ENCODE data around the gene LRRC74A. TPM values are rescaled to one million over a fixed set of nuclear protein-coding genes. Genes with fewer than 3 reads are reported as not detected.

LRRC74A gene
- total RNA-seq, 1 experiment from 2014 or later, result not detected

- intact Hi-C loops (cut with micrococcal nuclease; ENCODE audit: unreplicated experiment), result no loop called here
These were observed 44.6 kb upstream of the LRRC74A start for GRCh38 chr14:76781648-76782051.

GRCh38 chr14:76782115-76782884 lies 43.9 kb upstream of the LRRC74A start:
- no peaks in the 10 kb centered on the region for H3K4me1 Mint-ChIP-seq (ENCODE audit: low read depth, unreplicated experiment)
- no TSS peak for BruUV-seq (replicated peaks)
- peaks cover 14% of the 10 kb centered on the region for H3K36me3 Mint-ChIP-seq (ENCODE audit: insufficient read depth, unreplicated experiment)
- no peak for DNase-seq
- intact Hi-C loops (cut with micrococcal nuclease; ENCODE audit: unreplicated experiment), result no loop called here
- TF ChIP-seq CTCF (IDR thresholded peaks at IDR 0.05; ENCODE audit: unreplicated experiment), result no peak
- H3K27ac Mint-ChIP-seq (ENCODE audit: unreplicated experiment), result no peak overlapping the region
- no peaks in the 10 kb centered on the region for H3K27me3 Mint-ChIP-seq (ENCODE audit: unreplicated experiment)
- H3K4me3 Mint-ChIP-seq (ENCODE audit: low read depth, unreplicated experiment), result no peak overlapping the region
- CTCF ChIA-PET, result no interaction called here
- H3K9me3 Mint-ChIP-seq (ENCODE audit: low read depth, unreplicated experiment), result no peaks in the 10 kb centered on the region

More at GRCh38 chr14:76781648-76782051, 44.6 kb upstream of the LRRC74A start:
- Mint-ChIP-seq H3K4me3 (ENCODE audit: low read depth, unreplicated experiment) (no peak overlapping the region), H3K36me3 (ENCODE audit: insufficient read depth, unreplicated experiment) (peaks cover 14% of the 10 kb centered on the region), H3K4me1 (ENCODE audit: low read depth, unreplicated experiment) (no peaks in the 10 kb centered on the region), H3K9me3 (ENCODE audit: low read depth, unreplicated experiment) (no peaks in the 10 kb centered on the region), H3K27me3 (ENCODE audit: unreplicated experiment) (no peaks in the 10 kb centered on the region), H3K27ac (ENCODE audit: unreplicated experiment) (no peak overlapping the region)
- CTCF ChIA-PET, result no interaction called here
- TF ChIP-seq CTCF (IDR thresholded peaks at IDR 0.05; ENCODE audit: unreplicated experiment), result no peak
- BruUV-seq (replicated peaks), result no TSS peak
- no peak for DNase-seq

- BruUV-seq (replicated peaks), result no TSS peak
- Mint-ChIP-seq H3K27ac (ENCODE audit: unreplicated experiment) (no peak overlapping the region), H3K4me3 (ENCODE audit: low read depth, unreplicated experiment) (no peak overlapping the region), H3K9me3 (ENCODE audit: low read depth, unreplicated experiment) (no peaks in the 10 kb centered on the region), H3K36me3 (ENCODE audit: insufficient read depth, unreplicated experiment) (peaks cover 14% of the 10 kb centered on the region), H3K27me3 (ENCODE audit: unreplicated experiment) (no peaks in the 10 kb centered on the region), H3K4me1 (ENCODE audit: low read depth, unreplicated experiment) (no peaks in the 10 kb centered on the region)
- intact Hi-C loops (cut with micrococcal nuclease; ENCODE audit: unreplicated experiment), result no loop called here
- TF ChIP-seq CTCF (IDR thresholded peaks at IDR 0.05; ENCODE audit: unreplicated experiment), result no peak
- DNase-seq, result no peak
- CTCF ChIA-PET, result interaction anchor here (1.2 kb wide), 1 partner anchor 12 kb away, joined by 6 read pairs; no protein-coding TSS in a partner anchor
These were observed 43.2 kb upstream of the LRRC74A start for GRCh38 chr14:76782885-76783566.

GRCh38 chr14:76784266-76784874 lies 41.8 kb upstream of the LRRC74A start:
- no peak for DNase-seq
- Mint-ChIP-seq H3K4me1 (ENCODE audit: low read depth, unreplicated experiment) (no peaks in the 10 kb centered on the region), H3K27ac (ENCODE audit: unreplicated experiment) (no peak overlapping the region), H3K9me3 (ENCODE audit: low read depth, unreplicated experiment) (no peaks in the 10 kb centered on the region), H3K4me3 (ENCODE audit: low read depth, unreplicated experiment) (no peak overlapping the region), H3K27me3 (ENCODE audit: unreplicated experiment) (no peaks in the 10 kb centered on the region), H3K36me3 (ENCODE audit: insufficient read depth, unreplicated experiment) (peaks cover 10% of the 10 kb centered on the region)
- no TSS peak for BruUV-seq (replicated peaks)
- TF ChIP-seq CTCF (IDR thresholded peaks at IDR 0.05; ENCODE audit: unreplicated experiment), result no peak
- intact Hi-C loops (cut with micrococcal nuclease; ENCODE audit: unreplicated experiment), result loop anchor here (1.0 kb wide), 1 partner anchor 74 kb away; no protein-coding TSS in a partner anchor
- CTCF ChIA-PET, result interaction anchor here (1.1 to 2.6 kb wide), 6 partner anchors 12 to 76 kb away, joined by 3 to 30 read pairs (median 4); no protein-coding TSS in a partner anchor

All from Calu3 (cell line).